Effector CD8-positive, alpha-beta T cell (primary cell): Measurements from ENCODE around the gene RCAN2.
"Not testable (repeated sequence)": the region's sequence is repeated elsewhere in the genome, so short reads cannot be mapped to it uniquely, and the experiment has no call there.

Experiments used
- DNase-seq: peaks from one replicate; lab custom pipeline; 2025; lab: John Stamatoyannopoulos, UW

The RCAN2 gene

GRCh38 chr6:46440141-46440540 lies 51.1 kb downstream of the RCAN2 start:
- DNase-seq, result no peak

GRCh38 chr6:46438245-46438644 lies 53.0 kb downstream of the RCAN2 start:
- DNase-seq, result no peak

- no peak for DNase-seq
Observed at GRCh38 chr6:46437671-46438221, 53.5 kb downstream of the RCAN2 start.

- DNase-seq, result no peak
Observed at GRCh38 chr6:46422619-46423018, 68.6 kb downstream of the RCAN2 start.

- no peak for DNase-seq
Observed at GRCh38 chr6:46421939-46422338, 69.3 kb downstream of the RCAN2 start.

- DNase-seq, result no peak
Observed at GRCh38 chr6:46420921-46421638, 70.2 kb downstream of the RCAN2 start.

GRCh38 chr6:46419576-46420002 lies 71.7 kb downstream of the RCAN2 start:
- no peak for DNase-seq

GRCh38 chr6:46414398-46414797 lies 76.9 kb downstream of the RCAN2 start:
- DNase-seq, result no peak

GRCh38 chr6:46412662-46413061 lies 78.6 kb downstream of the RCAN2 start:
- no peak for DNase-seq

GRCh38 chr6:46411456-46412197 lies 79.6 kb downstream of the RCAN2 start:
- DNase-seq, result no peak

- no peak for DNase-seq
Observed at GRCh38 chr6:46410334-46410953, 80.8 kb downstream of the RCAN2 start.

GRCh38 chr6:46407776-46408530 lies 83.3 kb downstream of the RCAN2 start:
- DNase-seq, result no peak

- no peak for DNase-seq
Observed at GRCh38 chr6:46407246-46407645, 84.0 kb downstream of the RCAN2 start.

- not testable (repeated sequence) for DNase-seq
Observed at GRCh38 chr6:46405620-46406180, 85.5 kb downstream of the RCAN2 start.

GRCh38 chr6:46400898-46401297 lies 90.4 kb downstream of the RCAN2 start:
- no peak for DNase-seq

- DNase-seq, result no peak
Observed at GRCh38 chr6:46395530-46395929, 95.7 kb downstream of the RCAN2 start.

- DNase-seq, result no peak
Observed at GRCh38 chr6:46393940-46394337, 97.3 kb downstream of the RCAN2 start.

- DNase-seq, result no peak
Observed at GRCh38 chr6:46393161-46393939, 97.9 kb downstream of the RCAN2 start.

GRCh38 chr6:46392294-46392693 lies 99.0 kb downstream of the RCAN2 start:
- no peak for DNase-seq

GRCh38 chr6:46390153-46390876 lies 100.9 kb downstream of the RCAN2 start:
- DNase-seq, result no peak
